PFSK-1 (cell line): ENCODE measurements around the gene NDUFS6.

Experiments used
- POLR2AphosphoS5 ChIP-seq: IDR thresholded peaks from 2 replicates; pipeline ENCODE4 v1.6.1; 2012; ENCODE audit warnings: low read depth, mild to moderate bottlenecking, control low read depth, low read length, moderate library complexity
- REST ChIP-seq, 2 experiments: IDR thresholded peaks; 2 replicates each; pipeline versions ENCODE4 v1.6.1 to v1.8.0; 2011 to 2012; ENCODE audit warnings: low read depth in 2 of 2, low read length in 2 of 2, control low read depth in 1 of 2, inconsistent platforms in 1 of 2, mild to moderate bottlenecking in 1 of 2, moderate library complexity in 1 of 2; ENCODE audit not compliant: insufficient read depth in 1 of 2
- TAF1 ChIP-seq: IDR thresholded peaks from 2 replicates; pipeline ENCODE4 v1.6.1; 2012; ENCODE audit warnings: low read length, control low read depth, borderline replicate concordance; ENCODE audit not compliant: insufficient read depth

- no peak for TF ChIP-seq POLR2AphosphoS5
- TF ChIP-seq TAF1: no peak
- TF ChIP-seq REST (IDR thresholded peaks at IDR 0.05; ENCODE audit: insufficient read depth in 1 of 2, low read depth in 2 of 2, low read length in 2 of 2): no peak
Observed at GRCh38 chr5:1793966-1794900, 7.0 kb upstream of the NDUFS6 start.
